ENCODE measurements around the gene PIP5K1C. TPM values are rescaled to one million over a fixed set of nuclear protein-coding genes. Genes with fewer than 3 reads are reported as not detected.

Gene PIP5K1C
- total and polyA plus RNA-seq, 9 of the 15 experiments (the other 6 are each of a cell fraction or from before 2014, with no cell fraction given): 0.38 to 22.1 (median 4.1) TPM

DNA sequence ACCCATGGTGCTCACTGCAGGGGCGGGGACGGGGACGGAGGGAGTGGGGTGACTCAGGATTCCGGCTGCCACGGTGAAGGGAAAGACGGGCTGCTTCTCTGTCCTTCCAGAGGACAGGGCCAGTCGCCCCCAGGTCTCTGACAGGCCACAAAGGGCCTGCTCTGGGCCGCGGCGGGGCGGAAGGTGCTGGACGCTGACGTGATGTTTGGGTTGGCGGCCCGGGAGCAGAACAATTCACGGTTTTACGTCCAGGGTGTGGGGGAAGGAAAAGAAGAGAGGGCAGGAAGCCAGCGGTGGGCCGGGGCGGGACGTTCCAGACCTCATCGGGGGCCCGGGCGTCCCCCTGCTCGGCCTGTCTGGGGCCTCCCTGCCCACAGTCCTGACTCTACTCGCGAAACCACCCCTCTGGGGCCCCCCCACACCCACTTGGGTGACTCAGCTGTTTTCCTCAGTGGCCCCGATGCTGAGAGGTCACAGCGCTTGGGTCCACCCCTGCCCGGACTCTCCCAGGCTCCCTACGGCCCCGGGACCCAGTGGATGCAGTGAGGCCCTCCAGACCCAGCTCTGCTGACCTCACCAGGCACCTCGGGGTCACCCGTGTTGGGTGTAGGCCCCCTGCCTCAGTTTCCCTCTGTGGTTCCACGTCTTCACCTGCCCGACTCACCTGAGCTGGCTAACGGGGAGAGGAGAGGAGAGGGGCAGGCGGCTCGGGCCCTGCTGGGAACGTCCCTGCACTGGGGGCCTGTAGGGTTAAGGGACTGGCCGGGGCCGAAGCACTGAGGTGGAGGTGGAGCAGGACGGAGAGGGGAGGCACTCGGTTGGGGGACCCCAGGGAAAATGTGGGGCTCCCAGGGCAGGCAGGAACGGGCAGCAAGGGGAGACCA is 29.2 kb downstream of the PIP5K1C start:
- Histone ChIP-seq H3K36me3 (ENCODE audit: control insufficient read depth, insufficient read depth, low read length) (peaks cover 15% of the 10 kb centered on the region; the same call in 2 of the 3 replicates), H3K9me3 (replicated peaks; ENCODE audit: control insufficient read depth, insufficient read depth, low read depth, low read length) (no peaks in the 10 kb centered on the region), H3K4me3 (peak overlapping the region; percentile 13), H3K9me1 (ENCODE audit: control insufficient read depth, insufficient read depth, low read length) (no peaks in the 10 kb centered on the region), H3K27ac (ENCODE audit: extremely low read depth, low read depth, low read length) (peak overlapping the region; percentile 96), H2AFZ (ENCODE audit: low read depth, low read length) (peak overlapping the region; percentile 56), H3K9ac (ENCODE audit: insufficient read depth in 1 of 2, low read depth in 2 of 2, low read length in 2 of 2) (peak overlapping the region; percentile 85 to 90), H3K4me2 (ENCODE audit: insufficient read depth, low read length) (peak overlapping the region; percentile 82), H3K27me3 (ENCODE audit: control insufficient read depth in 2 of 2, insufficient read depth in 2 of 2, low read length in 2 of 2) (no peaks in the 10 kb centered on the region), H3K79me2 (ENCODE audit: control insufficient read depth, insufficient read depth, low read length) (peaks cover 52% of the 10 kb centered on the region), H4K20me1 (replicated peaks; ENCODE audit: control insufficient read depth, insufficient read depth, low read length) (0 out of 2 replicates have a peak, but pooled peaks cover 4% of the 10 kb centered on the region), H3K4me1 (replicated peaks in 1 of 2; ENCODE audit: control insufficient read depth in 2 of 2, insufficient read depth in 2 of 2, low read length in 2 of 2) (peaks cover 34 to 83% of the 10 kb centered on the region in 2 experiments)
- intact Hi-C loops (cut with micrococcal nuclease) (no loop called here), in situ Hi-C loops (cut with MboI) (no loop called here)
- peak; percentile 85 for FAIRE-seq
- ChIA-PET POLR2A (interaction anchor here (0.5 to 4.1 kb wide), 18 partner anchors 10 to 307 kb away, joined by 3 to 16 read pairs (median 3); partner anchors contain the start of genes MFSD12 and MRPL54), CTCF (ENCODE audit: low intra/inter-chr PET ratio) (interaction anchor here (0.6 to 1.6 kb wide), 3 partner anchors 19 to 179 kb away, joined by 3 to 4 read pairs (median 3); no protein-coding TSS in a partner anchor)
- ATAC-seq: peak; percentile 74
- 10% methylated on average over 28 of the region's 45 CpGs for WGBS (ENCODE audit: insufficient coverage, low coverage, missing lambda C conversion rate)
- BruUV-seq (replicated peaks): no TSS peak
- DNase-seq (ENCODE audit: extremely low read depth in 1 of 4, low spot score in 3 of 4): peak; percentile 83 to 89 (median 86)
- TF ChIP-seq MAFK (IDR thresholded peaks at IDR 0.05; ENCODE audit: low read length) (peak; percentile 88), NR4A1 (CRISPR knock-in tag; IDR thresholded peaks at IDR 0.05) (no peak), NR4A1 (tag; IDR thresholded peaks at IDR 0.05) (peak; percentile 77), HDGF (IDR thresholded peaks at IDR 0.05) (peak; percentile 55), CBX2 (IDR thresholded peaks at IDR 0.05; ENCODE audit: insufficient read depth, low read length, poor library complexity, severe bottlenecking) (no peak), ZNF583 (CRISPR knock-in tag; IDR thresholded peaks at IDR 0.05) (no peak), FOXA3 (CRISPR knock-in tag; conservative IDR thresholded peaks at IDR 0.05 in 1 of 2, IDR thresholded peaks at IDR 0.05 in 1 of 2) (no peak)
- TF ChIP-seq, protein P1, sequence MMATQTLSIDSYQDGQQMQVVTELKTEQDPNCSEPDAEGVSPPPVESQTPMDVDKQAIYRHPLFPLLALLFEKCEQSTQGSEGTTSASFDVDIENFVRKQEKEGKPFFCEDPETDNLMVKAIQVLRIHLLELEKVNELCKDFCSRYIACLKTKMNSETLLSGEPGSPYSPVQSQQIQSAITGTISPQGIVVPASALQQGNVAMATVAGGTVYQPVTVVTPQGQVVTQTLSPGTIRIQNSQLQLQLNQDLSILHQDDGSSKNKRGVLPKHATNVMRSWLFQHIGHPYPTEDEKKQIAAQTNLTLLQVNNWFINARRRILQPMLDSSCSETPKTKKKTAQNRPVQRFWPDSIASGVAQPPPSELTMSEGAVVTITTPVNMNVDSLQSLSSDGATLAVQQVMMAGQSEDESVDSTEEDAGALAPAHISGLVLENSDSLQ (IDR thresholded peaks at IDR 0.05): peak; percentile 28; the same call in 1 of the 2 replicates
- TF ChIP-seq, protein P2, sequence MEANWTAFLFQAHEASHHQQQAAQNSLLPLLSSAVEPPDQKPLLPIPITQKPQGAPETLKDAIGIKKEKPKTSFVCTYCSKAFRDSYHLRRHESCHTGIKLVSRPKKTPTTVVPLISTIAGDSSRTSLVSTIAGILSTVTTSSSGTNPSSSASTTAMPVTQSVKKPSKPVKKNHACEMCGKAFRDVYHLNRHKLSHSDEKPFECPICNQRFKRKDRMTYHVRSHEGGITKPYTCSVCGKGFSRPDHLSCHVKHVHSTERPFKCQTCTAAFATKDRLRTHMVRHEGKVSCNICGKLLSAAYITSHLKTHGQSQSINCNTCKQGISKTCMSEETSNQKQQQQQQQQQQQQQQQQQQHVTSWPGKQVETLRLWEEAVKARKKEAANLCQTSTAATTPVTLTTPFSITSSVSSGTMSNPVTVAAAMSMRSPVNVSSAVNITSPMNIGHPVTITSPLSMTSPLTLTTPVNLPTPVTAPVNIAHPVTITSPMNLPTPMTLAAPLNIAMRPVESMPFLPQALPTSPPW (CRISPR knock-in tag; IDR thresholded peaks at IDR 0.05): peak; percentile 80
